Endothelial cell of umbilical vein (primary cell): ENCODE measurements around the gene NDUFAF8. TPM values are rescaled to one million over a fixed set of nuclear protein-coding genes. Genes with fewer than 3 reads are reported as not detected.

ENCODE experiments used
- BruUV-seq: library from RNA; stranded (reverse); fragments of 400-500 nt; replicated peaks from 2 replicates; lab custom pipeline; 2021; lab: Mats Ljungman, UMichigan
- CTCF ChIA-PET: fragments of 300-600, 350-600 bp; sonication (Branson Sonifier 250); formaldehyde crosslinking; loops from one replicate; lab custom pipeline; 2021; ENCODE audit warnings: antibody characterized with exemption, inconsistent platforms; lab: Charles Lee
- POLR2A ChIA-PET: fragments of 300-600, 350-600 bp; sonication (Branson Sonifier 250); formaldehyde crosslinking; loops from one replicate; lab custom pipeline; 2021; ENCODE audit warnings: antibody characterized with exemption, inconsistent platforms; lab: Charles Lee
- DNase-seq: peaks from one replicate; pipeline ENCODE4 v3.0.0-alpha.2; 2011; ENCODE audit warnings: low read depth, low spot score
- FAIRE-seq: peaks from 2 replicates; lab custom pipeline; 2011; peaks lifted over from hg19 to GRCh38; lab: Jason Lieb, UNC
- H2AFZ ChIP-seq: 2 replicates; pipeline ENCODE4 v1.6.0; 2012; ENCODE audit warnings: low read depth, low read length, control low read depth, inconsistent platforms
- H3K27ac ChIP-seq: 2 replicates; pipeline ENCODE4 v1.5.1; 2011; ENCODE audit warnings: low read depth, mild to moderate bottlenecking, control low read depth, low read length, moderate library complexity; ENCODE audit not compliant: insufficient read depth
- H3K27me3 ChIP-seq, 2 experiments: 2 replicates each; pipeline versions ENCODE4 v1.6.0 to v1.6.1; 2011; ENCODE audit warnings: low read length in 2 of 2, mixed read lengths in 1 of 2; ENCODE audit not compliant: control insufficient read depth in 2 of 2, insufficient read depth in 2 of 2
- H3K36me3 ChIP-seq, 2 experiments: 2 replicates in 1 of 2; 3 replicates in 1 of 2; pipeline ENCODE4 v1.5.1; 2011; ENCODE audit warnings: low read length in 2 of 2, mild to moderate bottlenecking in 1 of 2, moderate library complexity in 1 of 2; ENCODE audit not compliant: control insufficient read depth in 2 of 2, insufficient read depth in 2 of 2; ENCODE audit errors: extremely low read depth in 1 of 2
- H3K4me1 ChIP-seq: 3 replicates; pipeline ENCODE4 v1.5.1; 2011; ENCODE audit warnings: mild to moderate bottlenecking, low read length; ENCODE audit not compliant: control insufficient read depth, insufficient read depth; ENCODE audit errors: extremely low read depth
- H3K4me2 ChIP-seq: 2 replicates; pipeline ENCODE4 v1.6.1; 2011; ENCODE audit warnings: low read length, control low read depth, mixed read lengths; ENCODE audit not compliant: insufficient read depth
- H3K4me3 ChIP-seq, 3 experiments: fragments of 200-600 bp in 1 of 3; sonication (generic), shearing (Covaris generic) in 1 of 3; replicated peaks in 1 of 3; 2 replicates each; pipeline ENCODE4 v1.5.1; 2011 to 2016; ENCODE audit warnings: control low read depth in 3 of 3, low read length in 3 of 3, mild to moderate bottlenecking in 2 of 3, inconsistent platforms in 1 of 3, low read depth in 1 of 3, moderate library complexity in 1 of 3; ENCODE audit not compliant: insufficient read depth in 1 of 3
- H3K79me2 ChIP-seq: 2 replicates; pipeline ENCODE4 v1.6.0; 2012; ENCODE audit warnings: low read length, inconsistent platforms; ENCODE audit not compliant: control insufficient read depth, insufficient read depth
- H3K9ac ChIP-seq: replicated peaks from 2 replicates; pipeline ENCODE3; 2011; ENCODE audit warnings: low read length, control low read depth; ENCODE audit not compliant: insufficient read depth; ENCODE audit errors: extremely low read depth
- H3K9me1 ChIP-seq: replicated peaks from 3 replicates; pipeline ENCODE4 v1.6.0; 2011; ENCODE audit warnings: mild to moderate bottlenecking, low read length; ENCODE audit not compliant: control insufficient read depth, insufficient read depth; ENCODE audit errors: extremely low read depth
- H3K9me3 ChIP-seq: replicated peaks from 2 replicates; pipeline ENCODE4 v1.5.1; 2012; ENCODE audit warnings: low read length, inconsistent platforms; ENCODE audit not compliant: control insufficient read depth, insufficient read depth
- H4K20me1 ChIP-seq: replicated peaks from 2 replicates; pipeline ENCODE3; 2011; ENCODE audit warnings: mild to moderate bottlenecking, low read length; ENCODE audit not compliant: control insufficient read depth, insufficient read depth; ENCODE audit errors: extremely low read depth
- CTCF ChIP-seq, 2 donors: IDR thresholded peaks; 1 replicate in 1 of 2; 2 replicates in 1 of 2; pipeline ENCODE4 v1.5.1; 2011; ENCODE audit warnings: low read length in 2 of 2, mild to moderate bottlenecking in 2 of 2, moderate library complexity in 2 of 2, control low read depth in 1 of 2, inconsistent platforms in 1 of 2, low read depth in 1 of 2; ENCODE audit not compliant: insufficient read depth in 1 of 2; ENCODE audit errors: extremely low read depth in 1 of 2
- EZH2 ChIP-seq: IDR thresholded peaks from 2 replicates; pipeline ENCODE4 v1.6.1; 2012; ENCODE audit warnings: borderline replicate concordance, low read depth, mild to moderate bottlenecking, moderate library complexity, low read length, inconsistent platforms; ENCODE audit not compliant: severe bottlenecking
- FOS ChIP-seq: IDR thresholded peaks from 2 replicates; pipeline ENCODE4 v1.6.1; 2011; ENCODE audit warnings: mild to moderate bottlenecking, low read length, moderate library complexity, borderline replicate concordance; ENCODE audit not compliant: insufficient read depth
- GATA2 ChIP-seq: IDR thresholded peaks from 2 replicates; pipeline ENCODE4 v1.7.0; 2011; ENCODE audit warnings: low read depth, mild to moderate bottlenecking, moderate library complexity, mixed read lengths, low read length; ENCODE audit not compliant: insufficient read length, insufficient read depth
- MYC ChIP-seq: IDR thresholded peaks from one replicate; pipeline ENCODE4 v1.6.1; 2011; ENCODE audit warnings: mild to moderate bottlenecking, low read depth, low read length
- POLR2A ChIP-seq: IDR thresholded peaks from 2 replicates; pipeline ENCODE4 v1.6.1; 2012; ENCODE audit warnings: low read depth, mild to moderate bottlenecking, control low read depth, low read length
- POLR2AphosphoS5 ChIP-seq: IDR thresholded peaks from 2 replicates; pipeline ENCODE4 v1.6.1; 2012; ENCODE audit warnings: low read depth, mild to moderate bottlenecking, control low read depth, low read length, moderate library complexity; ENCODE audit not compliant: insufficient read depth
- dilution Hi-C: fragments of 300-500 bp; cut with MboI; formaldehyde crosslinking; loops from one replicate; pipeline ENCODE4 v1.15.0; 2019; ENCODE audit warnings: low sequenced_read_pairs; ENCODE audit not compliant: extremely low pct_ligation_motif_present
- intact Hi-C: fragments of 100-400 bp; cut with micrococcal nuclease; formaldehyde crosslinking; loops from one replicate; pipeline ENCODE4 v1.10.0; 2022
- polyA plus RNA-seq, 4 experiments: library from polyadenylated mRNA; depleted of rRNA in 3 of 4; stranded (reverse) in 3 of 4; unstranded in 1 of 4; fragments of >200 nt; gene quantifications; 2 replicates each; pipeline versions ENCODE4 v1.2.1 to v1.2.3, GENCODE V29; 2011 to 2012; ENCODE audit warnings: missing spikeins in 1 of 4
- total RNA-seq: library from RNA; stranded (reverse); gene quantifications from 2 replicates; pipeline ENCODE4 v1.2.3, GENCODE V29; 2021

The NDUFAF8 gene
- total and polyA plus RNA-seq, 2 donors (not counting 3 experiments of a cell fraction or from before 2014, with no cell fraction given), result 61.5 to 83.9 TPM

GRCh38 chr17:81260171-81260570 is 21.1 kb downstream of the NDUFAF8 start:
- Histone ChIP-seq H3K36me3 (peaks cover 2 to 57% of the 10 kb centered on the region in 2 experiments), H3K4me3 (no peak overlapping the region), H3K27me3 (no peaks in the 10 kb centered on the region), H4K20me1 (no peaks in the 10 kb centered on the region), H3K9ac (no peak overlapping the region), H2AFZ (no peak overlapping the region), H3K79me2 (no peaks in the 10 kb centered on the region), H3K9me3 (no peaks in the 10 kb centered on the region), H3K9me1 (no peaks in the 10 kb centered on the region), H3K27ac (no peak overlapping the region), H3K4me2 (no peak overlapping the region), H3K4me1 (no peaks in the 10 kb centered on the region)
- no TSS peak for BruUV-seq
- DNase-seq (no peak), FAIRE-seq (no peak)
- intact Hi-C loops (no loop called here), dilution Hi-C loops (no loop called here)
- CTCF ChIA-PET, result no interaction called here
- TF ChIP-seq EZH2 (no peak), CTCF (IDR thresholded peaks at IDR 0.05; ENCODE audit: extremely low read depth in 1 of 2, insufficient read depth in 1 of 2, low read depth in 1 of 2, low read length in 2 of 2) (no peak), MYC (no peak), GATA2 (no peak), POLR2A (no peak), FOS (no peak), POLR2AphosphoS5 (no peak)
- POLR2A ChIA-PET, result no interaction called here

GRCh38 chr17:81260641-81261040 is 21.5 kb downstream of the NDUFAF8 start:
- Histone ChIP-seq H3K9me1 (no peaks in the 10 kb centered on the region), H2AFZ (no peak overlapping the region), H3K79me2 (no peaks in the 10 kb centered on the region), H3K27me3 (no peaks in the 10 kb centered on the region), H3K36me3 (peaks cover 2 to 58% of the 10 kb centered on the region in 2 experiments), H3K9ac (no peak overlapping the region), H3K4me2 (no peak overlapping the region), H3K4me3 (no peak overlapping the region), H3K4me1 (no peaks in the 10 kb centered on the region), H3K27ac (no peak overlapping the region), H4K20me1 (no peaks in the 10 kb centered on the region), H3K9me3 (no peaks in the 10 kb centered on the region)
- ChIA-PET CTCF (no interaction called here), POLR2A (no interaction called here)
- FAIRE-seq (no peak), DNase-seq (no peak)
- TF ChIP-seq POLR2A, result no peak
- intact Hi-C loops (no loop called here), dilution Hi-C loops (no loop called here)
- no TSS peak for BruUV-seq
